HG03571 (cell line): Measurements from ENCODE around the gene PRRC2C.

Source experiments
- ATAC-seq: cut with Tn5 transposase; IDR thresholded peaks from one replicate; pipeline ENCODE4 v1.9.1; 2021; ENCODE audit not compliant: unreplicated experiment

Gene PRRC2C

DNA sequence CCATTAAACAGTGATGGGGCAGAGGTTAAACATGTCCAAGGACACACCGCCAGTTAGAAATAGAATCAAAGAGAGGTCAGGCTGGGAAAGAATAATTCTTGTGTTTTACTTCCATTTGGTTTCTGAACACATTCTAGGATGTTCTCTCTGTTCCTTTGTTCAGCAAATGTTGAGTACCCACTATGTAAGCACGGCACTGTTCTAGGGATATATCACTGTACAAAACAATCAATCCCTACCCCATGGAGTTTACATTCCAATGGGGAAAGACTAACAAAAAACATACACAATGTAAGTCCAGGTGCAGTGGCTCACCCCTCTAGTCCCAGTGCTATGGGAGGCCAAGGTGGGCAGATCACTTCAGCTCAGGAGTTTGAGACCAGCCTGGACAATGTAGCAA is 142.9 kb downstream of the PRRC2C start:
- no peak for ATAC-seq

DNA sequence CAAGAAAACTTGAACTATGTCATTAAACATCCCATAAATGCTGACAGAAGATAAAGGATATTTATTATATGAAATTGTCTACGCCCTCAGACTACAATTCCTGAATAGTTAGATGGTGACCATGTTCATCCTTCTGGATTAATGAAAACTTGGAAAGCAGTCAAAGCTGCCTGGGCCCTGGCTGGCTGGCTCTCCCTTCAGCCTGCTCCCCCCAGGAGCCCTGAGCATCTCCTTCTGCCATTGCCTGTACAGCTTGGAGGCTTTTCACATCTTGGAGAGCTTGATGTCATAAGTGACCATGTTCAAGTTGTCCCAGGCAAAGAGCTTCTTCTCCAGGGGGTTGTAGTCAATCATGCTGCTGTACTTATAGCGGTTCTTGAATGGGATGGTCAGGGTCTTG is 150.3 kb downstream of the PRRC2C start:
- ATAC-seq, result no peak

DNA sequence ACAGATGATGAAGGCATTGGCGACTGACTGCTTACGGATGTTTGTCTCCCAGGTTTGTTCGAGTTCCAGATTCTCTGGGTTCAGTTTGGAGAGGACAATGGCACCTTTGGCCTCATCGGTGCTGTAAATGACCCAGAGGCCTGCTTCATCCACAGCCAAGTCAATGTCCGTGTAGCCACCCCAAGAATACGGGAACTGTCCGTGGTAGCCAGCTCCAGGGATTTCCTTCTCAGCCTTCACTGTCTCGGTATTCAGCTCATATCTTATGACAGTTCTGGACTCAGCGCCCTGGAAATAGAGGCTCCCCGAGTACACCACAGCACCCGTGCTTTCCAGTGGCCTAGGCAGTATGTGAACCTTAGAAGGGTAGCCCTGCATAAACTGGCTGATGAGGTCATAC is 150.8 kb downstream of the PRRC2C start:
- no peak for ATAC-seq

DNA sequence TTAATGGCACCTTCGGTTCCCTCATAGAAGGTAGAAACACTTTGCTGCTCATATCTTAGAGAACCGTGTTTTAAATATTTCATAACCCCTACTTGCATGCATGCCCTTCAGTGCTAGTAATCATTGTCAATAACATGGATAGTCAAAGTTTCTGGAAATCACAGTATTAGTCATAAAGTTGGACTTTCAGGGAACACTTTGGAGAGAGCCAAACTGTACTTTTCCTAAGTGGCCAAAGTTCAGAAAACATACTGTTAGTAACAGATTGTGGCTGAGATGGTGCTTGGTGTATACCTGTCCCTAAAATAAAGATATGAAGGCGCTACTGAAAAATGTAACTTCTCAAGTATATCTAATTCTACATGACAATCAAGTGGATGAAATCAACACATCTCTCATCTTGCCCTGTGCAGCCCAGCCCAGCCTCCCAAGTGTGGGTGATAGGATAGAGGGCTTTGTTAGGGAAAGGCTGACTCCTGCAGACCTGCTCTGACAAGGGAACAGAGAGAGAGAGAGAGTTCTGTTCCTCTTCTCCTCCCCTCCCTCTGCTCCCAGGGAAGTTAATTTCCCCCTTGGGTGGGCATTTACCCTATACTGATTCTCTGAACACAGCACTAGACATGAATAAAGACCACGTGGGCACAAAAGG is 152.7 kb downstream of the PRRC2C start:
- ATAC-seq, result no peak

DNA sequence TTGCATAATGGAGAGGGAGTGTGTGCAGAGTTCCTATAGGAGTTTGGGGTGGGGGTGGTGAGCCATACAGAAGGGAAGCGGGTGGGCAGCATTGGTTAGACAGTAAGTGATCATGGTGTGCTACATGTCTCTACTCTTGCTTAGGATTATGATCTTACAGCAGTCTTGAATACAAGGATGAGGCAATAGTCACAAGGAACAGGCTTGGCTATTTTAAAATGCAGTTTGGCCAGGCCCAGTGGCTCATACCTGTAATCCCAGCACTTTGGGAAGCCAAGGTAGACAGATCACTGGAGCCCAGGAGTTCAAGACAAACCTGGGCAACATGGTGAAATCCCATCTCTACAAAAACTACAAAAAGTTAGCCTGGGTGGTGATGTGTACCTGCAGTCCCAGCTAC is 154.9 kb downstream of the PRRC2C start:
- ATAC-seq, result no peak

DNA sequence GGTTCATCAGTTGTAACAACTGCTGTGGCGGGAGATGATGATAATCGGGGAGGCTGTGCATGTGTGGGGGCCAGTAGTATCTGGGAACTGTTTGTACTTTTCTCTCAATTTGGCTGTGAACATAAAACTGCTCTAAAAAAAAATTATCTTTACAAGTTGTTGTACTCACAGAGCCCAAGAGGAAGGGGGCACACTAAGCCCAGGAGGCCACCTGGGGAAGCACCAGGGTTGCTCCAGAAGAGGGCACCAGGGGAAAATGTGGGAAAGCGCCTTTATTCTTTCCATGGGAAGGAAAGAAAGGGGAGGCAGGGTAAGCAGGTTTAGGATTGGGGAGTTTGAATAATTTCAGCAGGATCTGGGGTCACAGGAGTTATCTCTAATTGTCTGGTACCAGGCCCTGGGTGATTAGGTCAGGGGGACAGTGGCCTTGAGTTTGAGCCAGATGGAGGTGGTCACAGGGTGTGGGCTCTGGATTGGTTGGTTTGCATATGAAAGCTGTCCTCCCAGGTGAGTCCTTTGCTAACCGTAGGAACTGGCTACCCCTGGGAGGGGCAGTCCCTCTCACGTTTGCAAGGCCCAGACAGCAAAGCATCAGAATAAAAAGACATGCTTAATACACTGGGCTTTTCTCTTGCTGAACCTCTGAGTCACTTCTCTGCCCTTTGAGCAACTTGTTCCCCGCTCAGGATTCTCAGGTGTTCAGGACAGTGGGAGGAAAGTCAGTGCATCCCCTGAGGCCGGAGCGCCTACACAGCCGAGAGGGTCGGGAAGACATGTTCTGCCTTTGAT is 155.9 kb downstream of the PRRC2C start:
- no peak for ATAC-seq

DNA sequence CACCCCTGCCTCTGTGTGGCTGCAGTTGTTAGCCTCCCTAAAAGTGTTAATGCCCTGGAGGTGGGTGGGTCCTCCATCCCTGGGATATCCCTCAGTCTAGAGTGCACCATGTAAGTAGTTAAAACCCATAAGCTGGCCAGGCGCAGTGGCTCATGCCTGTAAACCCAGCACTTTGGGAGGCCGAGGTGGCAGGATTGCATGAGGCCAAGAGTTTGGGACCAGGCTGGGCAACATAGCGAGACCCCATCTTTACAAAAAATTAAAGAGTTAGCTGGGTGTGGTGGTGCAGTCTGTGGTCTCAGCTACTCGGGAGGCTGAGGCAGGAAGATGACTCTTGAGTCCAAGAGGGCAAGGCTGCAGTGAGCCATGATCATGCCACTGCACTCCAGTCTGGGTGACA is 156.9 kb downstream of the PRRC2C start:
- ATAC-seq, result no peak
